Measurements from ENCODE around the gene TXNDC16.

DNA sequence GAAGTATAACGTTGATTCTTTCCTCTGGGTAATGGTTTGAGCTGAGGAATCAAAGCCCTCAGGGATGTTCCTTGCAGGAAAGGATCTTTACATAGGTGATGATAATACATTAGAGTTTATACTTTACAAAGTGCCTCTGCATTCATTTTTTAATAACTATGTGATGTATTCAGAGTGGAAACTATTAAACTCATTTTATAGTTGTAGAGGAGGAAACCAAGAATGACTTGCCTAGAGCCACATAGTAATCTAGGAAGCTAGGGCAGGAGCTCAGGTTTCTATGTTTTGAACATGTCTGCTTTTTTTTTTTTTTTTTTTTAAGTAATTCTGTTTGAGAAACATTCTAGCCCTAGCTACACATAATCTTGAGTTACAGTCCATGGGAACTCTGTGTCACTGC, 117.3 kb downstream of the TXNDC16 start:
- TF ChIP-seq EZH2 (optimal IDR thresholded peaks at IDR 0.05; ENCODE audit: low read depth, low read length) (no peak), EZH2phosphoT487 (IDR thresholded peaks at IDR 0.05; ENCODE audit: low read length) (no peak)
